Mesothelial cell of epicardium (in vitro differentiated cells): ENCODE results near the gene NOS3. TPM values are rescaled to one million over a fixed set of nuclear protein-coding genes. Genes with fewer than 3 reads are reported as not detected.
"Not testable (repeated sequence)": the region's sequence is repeated elsewhere in the genome, so short reads cannot be mapped to it uniquely, and the experiment has no call there.

Source experiments
- DNase-seq, 2 experiments: peaks; one replicate each; pipeline ENCODE4 v3.0.0; 2021; ENCODE audit warnings: low spot score in 2 of 2; ENCODE audit not compliant: unreplicated experiment in 2 of 2
- H3K27ac Mint-ChIP-seq: 2 replicates; pipeline ENCODE4 v1.8.0; 2021; ENCODE audit warnings: mixed read lengths
- H3K27me3 Mint-ChIP-seq: 2 replicates; pipeline ENCODE4 v1.8.0; 2021; ENCODE audit warnings: low read depth, mixed read lengths
- H3K36me3 Mint-ChIP-seq: 2 replicates; pipeline ENCODE4 v1.8.0; 2021; ENCODE audit warnings: mixed read lengths
- H3K4me1 Mint-ChIP-seq: 2 replicates; pipeline ENCODE4 v1.8.0; 2021; ENCODE audit warnings: mixed read lengths
- H3K4me3 Mint-ChIP-seq: 2 replicates; pipeline ENCODE4 v1.8.0; 2021; ENCODE audit warnings: mild to moderate bottlenecking, moderate library complexity, mixed read lengths
- H3K9me3 Mint-ChIP-seq: 2 replicates; pipeline ENCODE4 v1.8.0; 2021; ENCODE audit warnings: mixed read lengths
- CTCF ChIP-seq: fragments of 200-600 bp; sonication (generic); IDR thresholded peaks from one replicate; pipeline ENCODE4 v1.5.0; 2021; ENCODE audit warnings: antibody characterized with exemption; ENCODE audit not compliant: unreplicated experiment
- total RNA-seq: library from RNA; stranded (reverse); gene quantifications from 3 replicates; pipeline ENCODE4 v1.2.1, GENCODE V29; 2021

The NOS3 gene
- total RNA-seq, 1 donor from 2014 or later = 6.0 TPM

- Mint-ChIP-seq H3K27me3 (peaks cover 20% of the 10 kb centered on the region), H3K4me1 (peaks cover 30% of the 10 kb centered on the region), H3K9me3 (no peaks in the 10 kb centered on the region), H3K36me3 (peaks cover 5% of the 10 kb centered on the region), H3K4me3 (peak overlapping the region; percentile 60), H3K27ac (peak overlapping the region; percentile 43)
- DNase-seq = no peak
- TF ChIP-seq CTCF = no peak
These were observed 19.7 kb downstream of the NOS3 start for GRCh38 chr7:151010307-151011096.

- Mint-ChIP-seq H3K27me3 (peaks cover 22% of the 10 kb centered on the region), H3K36me3 (peaks cover 6% of the 10 kb centered on the region), H3K27ac (no peak overlapping the region), H3K4me1 (peaks cover 30% of the 10 kb centered on the region), H3K9me3 (no peaks in the 10 kb centered on the region), H3K4me3 (peak overlapping the region; percentile 60)
- no peak for DNase-seq
- no peak for TF ChIP-seq CTCF
These were observed 20.2 kb downstream of the NOS3 start for GRCh38 chr7:151011097-151011409.

DNA sequence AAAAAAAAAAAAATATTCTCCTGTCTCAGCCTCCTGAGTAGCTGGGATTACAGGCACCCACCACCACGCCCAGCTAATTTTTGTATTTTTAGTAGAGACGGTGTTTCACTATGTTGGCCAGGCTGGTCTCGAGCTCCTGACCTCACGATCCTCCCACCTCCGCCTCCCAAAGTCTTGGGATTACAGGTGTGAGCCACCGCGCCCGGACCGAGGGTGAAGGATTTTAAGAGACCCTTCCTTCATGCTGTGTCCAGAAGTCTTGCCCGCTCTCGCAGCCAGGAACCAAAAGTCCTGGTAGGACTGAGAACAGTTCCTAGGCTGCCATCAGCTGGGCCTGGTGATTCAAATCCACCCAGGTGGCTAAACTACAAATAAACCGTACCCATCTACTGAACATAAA lies 20.8 kb downstream of the NOS3 start:
- not testable (repeated sequence) for H3K9me3 Mint-ChIP-seq, H3K36me3 Mint-ChIP-seq, DNase-seq, H3K27ac Mint-ChIP-seq
- Mint-ChIP-seq H3K4me1 (peaks cover 30% of the 10 kb centered on the region), H3K4me3 (peak overlapping the region; percentile 26), H3K27me3 (peaks cover 28% of the 10 kb centered on the region)

- Mint-ChIP-seq H3K9me3 (no peaks in the 10 kb centered on the region), H3K36me3 (peaks cover 6% of the 10 kb centered on the region), H3K27me3 (peaks cover 30% of the 10 kb centered on the region), H3K4me3 (no peak overlapping the region), H3K4me1 (peaks cover 30% of the 10 kb centered on the region), H3K27ac (no peak overlapping the region)
- DNase-seq = no peak
- TF ChIP-seq CTCF = no peak
These were observed 21.3 kb downstream of the NOS3 start for GRCh38 chr7:151012031-151012692.

DNA sequence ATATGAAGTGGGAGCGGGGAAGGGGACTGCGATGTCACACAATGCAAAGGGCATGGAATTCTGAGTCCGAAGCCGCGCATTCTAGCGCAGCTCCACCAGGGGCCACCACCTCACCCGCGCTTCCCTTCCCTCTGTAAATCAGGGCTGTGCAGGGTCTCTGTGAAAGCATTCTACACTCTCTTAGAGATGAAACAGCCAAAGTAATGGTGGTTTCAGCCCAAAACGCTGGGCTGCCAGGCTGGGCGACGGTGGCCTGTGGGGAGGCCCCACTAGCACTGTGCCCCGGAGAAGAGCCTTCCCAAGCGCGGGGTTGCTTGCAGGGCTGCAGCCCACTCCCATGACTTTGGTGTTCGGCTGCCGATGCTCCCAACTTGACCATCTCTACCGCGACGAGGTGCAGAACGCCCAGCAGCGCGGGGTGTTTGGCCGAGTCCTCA lies 22.1 kb downstream of the NOS3 start:
- Mint-ChIP-seq H3K27ac (no peak overlapping the region), H3K36me3 (peaks cover 6% of the 10 kb centered on the region), H3K9me3 (no peaks in the 10 kb centered on the region), H3K27me3 (peaks cover 37% of the 10 kb centered on the region), H3K4me3 (peak overlapping the region; percentile 24), H3K4me1 (peaks cover 30% of the 10 kb centered on the region)
- peak; percentile 19 for TF ChIP-seq CTCF
- DNase-seq = no peak

DNA sequence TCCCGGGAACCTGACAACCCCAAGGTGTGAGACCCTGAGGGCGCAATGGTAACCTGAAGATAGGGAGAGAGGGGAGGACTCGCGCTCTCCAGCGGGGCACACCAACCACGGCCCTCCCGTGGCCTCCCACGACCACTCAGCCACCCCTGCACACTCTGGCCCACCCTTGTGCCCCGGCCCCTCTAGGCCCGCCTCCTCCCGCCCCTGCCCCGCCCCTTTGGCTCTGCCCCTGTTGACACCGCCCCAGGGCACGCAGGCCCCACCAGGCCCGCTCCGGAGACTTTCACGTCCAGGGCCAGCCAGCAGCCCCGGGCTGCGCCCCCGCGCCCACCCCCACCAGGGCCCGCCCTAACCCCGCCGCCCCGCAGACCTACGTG lies 22.5 kb downstream of the NOS3 start:
- H3K4me3 Mint-ChIP-seq = peak overlapping the region; percentile 24
- peaks cover 41% of the 10 kb centered on the region for H3K27me3 Mint-ChIP-seq
- H3K36me3 Mint-ChIP-seq = peaks cover 6% of the 10 kb centered on the region
- H3K4me1 Mint-ChIP-seq = peaks cover 30% of the 10 kb centered on the region
- no peak for DNase-seq
- no peak overlapping the region for H3K27ac Mint-ChIP-seq
- no peak for TF ChIP-seq CTCF
- no peaks in the 10 kb centered on the region for H3K9me3 Mint-ChIP-seq
